ENCODE measurements around the gene GPR82. TPM values are rescaled to one million over a fixed set of nuclear protein-coding genes. Genes with fewer than 3 reads are reported as not detected.

The GPR82 gene
- total RNA-seq, 2 donors from 2014 or later: 0.52 TPM; not detected in 1

GRCh38 chrX:41733939-41734338 is 10.0 kb downstream of the GPR82 start:
- H3K36me3 ChIP-seq (replicated peaks in 1 of 2; ENCODE audit: insufficient read depth in 1 of 2, low read depth in 2 of 2): no peaks in the 10 kb centered on the region
- no peak for DNase-seq

GRCh38 chrX:41734530-41734929 is 10.5 kb downstream of the GPR82 start:
- no peaks in the 10 kb centered on the region for H3K27me3 ChIP-seq
- H3K27ac ChIP-seq: no peak overlapping the region
- no peaks in the 10 kb centered on the region for H3K9me3 ChIP-seq
- ATAC-seq: no peak
- no peaks in the 10 kb centered on the region for H3K4me1 ChIP-seq
- DNase-seq: no peak
- TF ChIP-seq CTCF (IDR thresholded peaks at IDR 0.05) (peak in 3 of 7 experiments; percentile 3 to 14 (median 8)), POLR2A (IDR thresholded peaks at IDR 0.05) (no peak)
- 50 to 77% methylated on average over 1 of the region's 1 CpG for WGBS, 2 donors
- no peak overlapping the region for H3K4me3 ChIP-seq
- intact Hi-C loops (cut with DNase I): no loop called here
- no peaks in the 10 kb centered on the region for H3K36me3 ChIP-seq (replicated peaks in 1 of 2; ENCODE audit: insufficient read depth in 1 of 2, low read depth in 2 of 2)

More at GRCh38 chrX:41733939-41734338, 10.0 kb downstream of the GPR82 start:
- no peaks in the 10 kb centered on the region for H3K4me1 ChIP-seq
- 100% methylated on average over 1 of the region's 1 CpG for WGBS, 2 donors
- ATAC-seq: no peak
- TF ChIP-seq CTCF (IDR thresholded peaks at IDR 0.05): no peak
- TF ChIP-seq POLR2A (IDR thresholded peaks at IDR 0.05): no peak
- no peak overlapping the region for H3K4me3 ChIP-seq
- no peaks in the 10 kb centered on the region for H3K27me3 ChIP-seq
- intact Hi-C loops (cut with DNase I): no loop called here
- H3K27ac ChIP-seq: no peak overlapping the region
- no peaks in the 10 kb centered on the region for H3K9me3 ChIP-seq

GRCh38 chrX:41737065-41737464 is 13.1 kb downstream of the GPR82 start:
- Histone ChIP-seq H3K9me3 (no peaks in the 10 kb centered on the region), H3K27me3 (no peaks in the 10 kb centered on the region), H3K36me3 (replicated peaks in 1 of 2; ENCODE audit: insufficient read depth in 1 of 2, low read depth in 2 of 2) (no peaks in the 10 kb centered on the region), H3K4me3 (no peak overlapping the region), H3K27ac (no peak overlapping the region), H3K4me1 (no peaks in the 10 kb centered on the region)
- no peak for TF ChIP-seq POLR2A (IDR thresholded peaks at IDR 0.05)
- TF ChIP-seq CTCF (IDR thresholded peaks at IDR 0.05): no peak
- no peak for ATAC-seq
- no peak for DNase-seq
- WGBS, 2 donors: 55 to 68% methylated on average over 3 to 7 of the region's 7 CpGs
- intact Hi-C loops (cut with DNase I): no loop called here

- Histone ChIP-seq H3K9me3 (no peaks in the 10 kb centered on the region), H3K4me3 (no peak overlapping the region), H3K27me3 (no peaks in the 10 kb centered on the region), H3K4me1 (no peaks in the 10 kb centered on the region), H3K27ac (no peak overlapping the region), H3K36me3 (replicated peaks in 1 of 2; ENCODE audit: insufficient read depth in 1 of 2, low read depth in 2 of 2) (no peaks in the 10 kb centered on the region)
- 71 to 100% methylated on average over 1 of the region's 1 CpG for WGBS, 2 donors
- no peak for DNase-seq
- TF ChIP-seq POLR2A (IDR thresholded peaks at IDR 0.05): no peak
- no peak for TF ChIP-seq CTCF (IDR thresholded peaks at IDR 0.05)
- intact Hi-C loops (cut with DNase I): no loop called here
- ATAC-seq: no peak
Measured at GRCh38 chrX:41739871-41740270, 15.9 kb downstream of the GPR82 start.

- WGBS, 2 donors: 66 to 78% methylated on average over 3 of the region's 3 CpGs
- ATAC-seq: no peak
- no peak for DNase-seq
- Histone ChIP-seq H3K4me1 (no peaks in the 10 kb centered on the region), H3K27ac (no peak overlapping the region), H3K27me3 (no peaks in the 10 kb centered on the region), H3K9me3 (no peaks in the 10 kb centered on the region), H3K36me3 (replicated peaks in 1 of 2; ENCODE audit: insufficient read depth in 1 of 2, low read depth in 2 of 2) (no peaks in the 10 kb centered on the region), H3K4me3 (no peak overlapping the region)
- TF ChIP-seq CTCF (IDR thresholded peaks at IDR 0.05) (no peak), POLR2A (IDR thresholded peaks at IDR 0.05) (no peak)
- intact Hi-C loops (cut with DNase I): no loop called here
Measured at GRCh38 chrX:41750716-41751115, 26.7 kb downstream of the GPR82 start.

Data from body of pancreas (tissue), 4 donors.